GM12891 (cell line): ENCODE results near the gene SLC27A1.

Experiments
- POLR2AphosphoS5 ChIP-seq: IDR thresholded peaks from 2 replicates; pipeline ENCODE4 v1.6.1; 2011; ENCODE audit warnings: low read depth, low read length, control low read depth
- TAF1 ChIP-seq: IDR thresholded peaks from 2 replicates; pipeline ENCODE4 v1.6.1; 2011; ENCODE audit warnings: low read depth, low read length, control low read depth

DNA sequence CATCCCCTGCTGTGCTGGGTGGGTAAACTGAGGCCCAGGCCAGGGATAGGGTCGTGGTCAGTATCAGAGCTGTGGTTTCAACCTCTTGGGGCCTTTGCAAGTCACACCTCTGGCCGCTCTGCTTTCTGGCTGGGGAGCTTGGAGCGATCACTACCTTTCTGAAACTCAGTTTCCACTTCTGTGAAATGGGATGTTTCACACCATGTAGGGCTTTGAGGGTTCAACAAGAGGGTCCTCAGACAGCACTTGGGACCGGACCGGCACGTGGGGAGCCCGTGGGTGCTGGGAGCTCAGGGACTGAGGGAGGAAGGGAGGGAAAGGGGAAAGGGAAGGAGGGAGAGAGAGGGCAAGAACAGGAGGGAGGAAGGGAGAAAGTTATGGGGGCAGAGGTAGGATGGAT, 62.2 kb downstream of the SLC27A1 start:
- TF ChIP-seq TAF1 = no peak
- no peak for TF ChIP-seq POLR2AphosphoS5
